GM19043 (cell line): ENCODE data around the gene C2orf72.
"Not testable (repeated sequence)": the region's sequence is repeated elsewhere in the genome, so short reads cannot be mapped to it uniquely, and the experiment has no call there.

ENCODE experiments used
- ATAC-seq: cut with Tn5 transposase; IDR thresholded peaks from one replicate; pipeline ENCODE4 v1.9.1; 2021; ENCODE audit warnings: low read depth; ENCODE audit not compliant: unreplicated experiment

C2orf72 gene

DNA sequence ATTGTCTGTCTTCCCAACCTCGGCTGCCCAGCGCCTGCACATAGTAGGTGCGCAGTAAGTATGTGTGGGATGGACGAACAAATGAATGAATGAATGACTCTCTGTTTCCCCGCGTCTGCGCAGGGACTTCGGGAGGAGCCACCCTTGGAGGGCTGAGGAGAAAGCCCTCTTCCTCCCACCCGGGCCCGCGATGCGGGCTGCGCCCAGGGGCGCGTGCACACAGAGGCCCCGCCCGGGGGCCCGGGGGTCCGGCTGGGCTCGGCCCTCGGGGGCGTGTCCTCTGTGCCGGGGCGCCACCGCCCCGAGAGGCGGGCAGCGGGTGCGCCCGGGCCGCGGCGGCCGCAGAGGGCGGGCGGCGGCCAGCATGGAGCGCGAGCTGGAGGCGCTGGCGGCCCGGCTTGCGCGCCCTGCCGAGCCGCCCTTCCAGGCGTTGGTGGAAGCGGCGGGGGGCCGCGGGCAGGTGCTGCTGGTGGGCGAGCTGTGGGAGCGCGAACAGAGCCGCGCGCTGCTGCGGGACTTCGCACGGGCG is at the start of gene C2orf72:
C2orf72 (plus strand) TSS at position 322 of the 529 bp plus-strand sequence; CDS start at position 365, 43 bp downstream.
- no peak for ATAC-seq

- ATAC-seq: no peak
These were observed 47.6 kb upstream of the C2orf72 start for GRCh38 chr2:230989731-230990130.

DNA sequence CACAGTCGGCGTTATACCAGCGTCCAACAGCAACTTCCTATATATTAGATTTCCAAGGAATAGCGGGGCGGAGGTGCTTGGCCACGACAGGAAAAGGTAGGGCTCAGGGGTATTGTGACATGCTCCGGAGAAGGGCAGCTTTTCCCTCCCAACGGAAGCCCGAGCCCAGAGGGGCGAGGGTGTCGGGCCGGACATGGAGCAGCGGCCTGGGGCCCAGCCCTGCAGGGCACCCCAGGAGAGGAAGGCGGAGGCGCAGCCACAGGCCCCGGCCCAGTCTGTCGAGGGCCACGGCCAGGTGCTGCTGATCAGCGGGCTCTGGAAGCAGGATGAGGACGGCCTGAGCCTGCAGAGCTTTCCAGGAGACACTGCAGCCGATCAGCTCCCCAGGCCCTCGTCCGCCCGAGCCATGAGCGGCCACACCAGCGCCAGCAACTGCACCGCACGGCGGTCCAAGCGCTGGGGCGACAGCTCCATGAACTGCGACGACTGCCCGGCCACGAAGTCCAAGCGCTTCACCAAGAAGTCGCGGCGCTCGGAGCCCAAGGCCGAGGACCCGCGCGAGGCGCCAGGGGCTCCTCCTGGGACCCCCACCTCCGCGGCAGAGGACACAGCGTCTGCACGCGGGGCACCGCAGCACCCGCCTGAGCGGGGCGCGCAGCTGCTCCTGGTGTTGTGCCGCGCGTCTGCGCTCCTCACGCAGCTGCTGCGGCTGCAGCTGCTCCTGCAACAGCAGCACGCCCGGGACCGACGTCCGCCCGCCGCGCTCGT is 47.0 kb upstream of the C2orf72 start:
- ATAC-seq: no peak

DNA sequence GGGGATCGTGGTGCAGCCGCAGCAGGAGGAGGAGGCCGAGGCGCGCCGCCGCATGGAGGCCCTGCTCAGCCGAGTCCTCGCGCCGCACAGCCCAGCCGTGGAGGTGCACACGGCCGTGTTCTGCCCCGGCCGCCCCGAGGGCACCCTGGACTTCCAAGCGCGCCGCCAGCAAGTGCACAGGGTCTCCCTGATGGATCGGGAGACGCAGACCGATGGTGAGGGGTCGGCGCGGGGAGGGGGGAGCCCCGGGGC is 46.5 kb upstream of the C2orf72 start:
- ATAC-seq: no peak

DNA sequence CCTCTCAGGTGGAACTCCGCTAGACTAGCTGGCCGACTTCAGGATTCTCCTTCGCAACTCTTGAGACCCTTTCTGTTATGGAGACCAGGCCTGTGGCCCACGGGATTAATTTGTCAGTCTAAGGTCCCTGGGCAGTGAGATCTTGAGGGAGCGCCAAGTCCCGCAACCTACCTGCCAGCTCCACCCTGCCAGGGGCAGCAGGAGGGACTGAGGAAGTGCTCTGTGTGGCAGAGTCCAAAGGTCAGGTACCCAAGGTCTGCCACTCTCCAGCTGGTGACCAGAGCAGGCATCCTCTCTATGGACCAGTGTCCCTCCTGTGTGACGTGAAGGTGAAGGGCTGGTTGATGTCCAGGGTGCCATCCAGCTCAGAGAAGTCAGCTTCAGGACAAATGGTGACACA is 45.7 kb upstream of the C2orf72 start:
- no peak for ATAC-seq

GRCh38 chr2:230995821-230996220 is 41.5 kb upstream of the C2orf72 start, which contains the start of gene SPATA3:
TSS of gene SPATA3 (plus strand) at chr2:230996121. CDS start at chr2:230996234, 113 bp downstream.
- ATAC-seq: no peak

- no peak for ATAC-seq
These were observed 40.7 kb upstream of the C2orf72 start for GRCh38 chr2:230996661-230997060.

DNA sequence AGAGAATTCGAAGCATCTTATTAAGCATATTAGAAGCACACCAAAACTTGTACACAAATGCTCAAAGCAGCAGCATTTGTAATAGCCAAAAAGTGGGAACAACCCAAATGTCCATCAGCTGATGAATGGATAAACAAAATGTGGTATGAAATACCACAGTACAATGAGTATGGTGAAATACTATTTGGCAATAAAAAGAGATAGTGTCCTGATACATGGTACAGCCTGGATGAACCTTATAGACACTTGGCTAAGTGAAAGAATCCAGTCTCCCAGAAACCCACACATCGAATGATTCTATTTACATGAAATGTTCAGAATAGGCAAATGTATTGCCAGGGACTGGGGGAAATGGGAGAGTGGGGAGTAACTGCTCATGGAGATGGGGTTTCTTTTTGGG is 38.4 kb upstream of the C2orf72 start:
- ATAC-seq: no peak

- no peak for ATAC-seq
These were observed 37.8 kb upstream of the C2orf72 start for GRCh38 chr2:230999477-230999876.

DNA sequence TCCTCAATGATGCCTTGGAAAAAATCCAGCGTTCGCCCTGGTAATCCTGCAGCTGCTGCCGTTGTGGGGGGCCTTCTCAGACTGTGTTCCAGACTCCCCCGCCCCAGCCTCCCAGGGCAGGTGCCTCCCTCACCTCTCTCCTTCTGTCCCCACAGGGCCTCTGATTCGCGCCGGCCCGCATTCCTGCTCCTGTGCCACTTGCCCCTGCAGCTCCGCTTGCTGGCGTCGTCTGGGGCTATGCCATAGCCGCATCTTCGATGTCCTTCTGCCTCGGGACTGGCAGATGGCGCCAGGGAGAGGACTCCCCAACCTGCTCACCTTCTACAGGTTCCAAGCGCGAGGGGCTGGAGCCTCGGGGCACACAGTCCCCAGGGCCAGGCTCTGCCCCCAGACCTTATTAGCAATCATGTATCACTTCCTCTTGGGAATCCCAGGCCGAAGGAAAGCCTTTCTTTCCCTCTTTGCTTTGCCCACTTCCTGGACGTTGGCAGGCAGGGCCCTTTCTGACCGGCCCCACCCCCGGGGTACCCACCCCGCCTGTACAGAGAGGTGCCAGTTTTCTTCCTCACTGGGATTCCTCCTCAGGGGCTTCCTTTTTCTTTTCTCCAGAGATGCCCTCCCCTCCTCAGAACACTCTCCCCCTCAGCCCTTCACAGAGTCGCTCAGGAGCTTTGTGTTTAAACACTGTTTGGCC is 37.0 kb upstream of the C2orf72 start:
- no peak for ATAC-seq

- no peak for ATAC-seq
These were observed 36.3 kb upstream of the C2orf72 start for GRCh38 chr2:231001036-231001435.

DNA sequence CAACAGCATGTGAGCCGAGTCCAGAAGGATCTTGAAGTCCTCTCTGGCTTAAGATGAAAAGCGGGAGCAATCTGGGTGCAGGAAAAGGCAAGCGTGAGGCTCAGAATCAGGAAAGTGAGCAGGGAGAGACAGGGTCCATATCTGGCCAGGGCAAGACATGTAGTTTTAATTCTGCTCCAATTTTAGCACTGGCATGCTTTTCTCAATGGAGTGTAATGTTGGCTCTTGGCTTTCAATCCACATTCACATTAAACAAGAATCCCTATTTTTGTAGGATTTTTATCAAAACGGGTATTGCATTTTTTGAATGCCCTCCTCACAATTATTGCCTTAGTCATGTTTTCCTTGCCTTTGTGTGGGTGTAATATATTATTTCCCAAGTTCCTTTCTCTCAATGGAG is 35.4 kb upstream of the C2orf72 start:
- no peak for ATAC-seq

DNA sequence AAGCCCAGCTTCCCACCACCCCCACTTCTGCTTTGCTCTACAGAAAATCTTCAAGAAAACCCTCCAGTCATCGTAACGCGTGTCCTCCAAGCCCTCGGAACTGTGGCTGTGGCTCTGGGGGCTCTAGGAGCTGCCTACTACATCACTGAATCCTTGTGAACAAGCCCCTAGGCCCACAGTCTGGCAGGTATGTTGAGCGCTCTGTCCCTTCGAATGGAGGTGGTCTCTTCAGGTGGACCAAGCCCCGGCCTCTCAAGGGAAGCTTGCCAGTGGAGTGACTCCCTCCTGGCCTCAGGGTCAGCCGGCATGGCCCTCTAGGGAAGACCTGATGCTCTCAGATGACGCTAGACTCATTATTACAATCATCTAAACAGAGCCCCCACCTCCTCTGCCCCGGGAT is 34.7 kb upstream of the C2orf72 start:
- ATAC-seq: no peak

DNA sequence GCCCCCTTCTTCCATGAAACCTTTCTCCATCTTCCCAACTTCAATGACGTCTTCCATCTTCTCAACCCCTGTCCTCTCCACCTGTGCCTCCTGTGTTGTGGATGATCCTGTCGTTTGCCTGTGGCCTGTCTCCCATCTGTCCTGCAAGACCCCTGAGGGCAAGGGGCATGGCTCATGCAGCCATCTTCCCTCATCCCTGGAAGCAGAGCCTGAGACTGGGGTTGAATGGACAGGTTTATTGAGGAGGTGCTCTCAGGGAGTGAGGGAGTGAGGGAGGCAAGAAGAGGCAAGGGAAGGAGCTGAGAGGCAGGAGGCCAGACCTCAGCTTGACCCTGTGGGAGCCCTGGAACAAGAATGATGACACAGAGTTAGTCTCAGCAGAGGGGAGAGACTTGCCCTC is 34.1 kb upstream of the C2orf72 start:
- ATAC-seq: no peak

- not testable (repeated sequence) for ATAC-seq
These were observed 32.4 kb upstream of the C2orf72 start for GRCh38 chr2:231004930-231005329.

DNA sequence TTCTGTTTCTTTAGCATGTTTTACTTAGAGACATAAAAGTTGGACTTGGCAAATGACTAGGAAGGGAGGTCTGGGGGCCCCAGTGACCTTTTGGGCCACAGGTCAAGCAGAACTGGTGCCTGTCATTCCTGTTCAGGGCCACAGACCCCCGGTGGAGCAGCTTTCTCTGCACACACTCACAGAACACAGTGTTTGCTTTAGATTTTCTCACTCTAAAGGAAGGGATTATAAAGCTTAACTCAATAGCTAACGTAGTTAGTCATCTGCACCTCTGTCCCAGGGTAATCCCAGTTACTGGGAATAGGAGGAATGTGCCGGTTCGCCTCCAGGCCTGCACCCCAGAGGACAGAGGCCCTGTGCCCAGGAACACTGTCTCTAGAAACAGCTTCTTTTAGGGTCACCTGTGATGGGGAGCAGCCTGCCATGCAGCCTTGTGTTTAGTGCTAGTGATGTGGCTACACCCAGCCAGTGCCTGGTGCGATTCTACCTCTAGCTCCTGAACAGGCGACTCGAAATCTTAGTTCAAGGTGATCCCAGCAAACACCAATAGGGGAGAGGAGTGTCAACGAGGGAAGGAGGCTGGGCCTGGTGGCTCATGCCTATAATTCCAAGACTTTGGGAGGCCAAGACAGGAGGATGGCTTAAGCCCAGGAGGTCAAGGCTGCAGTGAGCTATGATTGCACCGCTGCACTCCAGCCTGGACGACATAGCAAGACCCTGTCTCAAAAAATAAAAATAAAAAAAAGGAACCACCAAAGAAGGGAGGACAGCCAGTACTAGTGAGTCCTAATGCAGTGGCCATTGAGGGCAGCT is 29.8 kb upstream of the C2orf72 start:
- ATAC-seq: no peak

GRCh38 chr2:231008131-231008530 is 29.2 kb upstream of the C2orf72 start:
- no peak for ATAC-seq

DNA sequence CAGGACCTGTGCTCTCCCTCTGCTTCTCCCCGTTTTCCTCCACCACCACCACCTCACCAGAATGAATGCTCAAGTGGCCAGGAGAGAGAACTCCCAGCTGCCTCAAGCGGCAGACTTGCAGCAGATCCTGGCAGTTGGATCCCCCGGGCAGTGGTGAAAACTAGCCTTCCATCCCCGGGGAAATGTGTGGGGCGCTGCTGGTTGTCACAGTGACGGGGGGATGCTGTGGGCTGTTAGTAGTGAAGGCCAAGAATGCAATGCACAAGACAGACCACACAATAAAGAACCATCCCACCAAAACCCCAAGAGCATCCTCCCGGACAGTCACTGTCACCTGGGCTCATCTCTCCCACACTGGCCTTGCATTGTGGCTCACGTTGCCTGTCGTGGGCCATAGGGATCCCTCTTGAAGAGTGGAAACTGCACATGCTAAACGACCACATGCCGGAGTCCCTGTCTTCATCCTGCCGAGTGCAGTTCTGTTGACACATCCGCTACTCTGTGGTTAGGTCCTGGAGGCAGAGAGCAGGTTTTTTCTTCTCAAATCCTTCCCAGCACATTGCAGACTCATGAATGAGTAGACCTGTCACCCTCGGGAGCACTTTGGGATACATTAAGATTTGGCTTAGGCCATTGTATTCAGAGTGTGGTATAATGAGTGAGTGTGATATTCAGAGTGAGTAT is 27.9 kb upstream of the C2orf72 start:
- ATAC-seq: no peak

- ATAC-seq: no peak
These were observed 27.1 kb upstream of the C2orf72 start for GRCh38 chr2:231010201-231010730.

GRCh38 chr2:231011526-231011925 is 25.8 kb upstream of the C2orf72 start:
- no peak for ATAC-seq
